Nephron (organoid): Measurements from ENCODE around the gene GLT1D1.

Source experiments
- H3K27ac Mint-ChIP-seq, 3 experiments: 2 replicates each; pipeline ENCODE4 v1.8.0; 2020; ENCODE audit warnings: mixed read lengths in 3 of 3, mild to moderate bottlenecking in 2 of 3, moderate library complexity in 1 of 3
- H3K27me3 Mint-ChIP-seq: 2 replicates; pipeline ENCODE4 v1.8.0; 2021; ENCODE audit warnings: low read depth, mild to moderate bottlenecking, moderate library complexity, mixed read lengths
- H3K36me3 Mint-ChIP-seq: 2 replicates; pipeline ENCODE4 v1.8.0; 2020; ENCODE audit warnings: low read depth, mixed read lengths
- H3K4me1 Mint-ChIP-seq: 2 replicates; pipeline ENCODE4 v1.8.0; 2020; ENCODE audit warnings: mixed read lengths
- H3K4me3 Mint-ChIP-seq, 3 experiments: 2 replicates each; pipeline ENCODE4 v1.8.0; 2020; ENCODE audit warnings: mild to moderate bottlenecking in 3 of 3, mixed read lengths in 3 of 3, moderate library complexity in 2 of 3
- H3K9me3 Mint-ChIP-seq: 2 replicates; pipeline ENCODE4 v1.8.0; 2020; ENCODE audit warnings: mixed read lengths
- CTCF ChIP-seq, 3 experiments: fragments of 200-600 bp; sonication (generic); IDR thresholded peaks; one replicate each; pipeline ENCODE4 v1.5.0; 2021; ENCODE audit warnings: antibody characterized with exemption in 3 of 3; ENCODE audit not compliant: unreplicated experiment in 3 of 3

The GLT1D1 gene

DNA sequence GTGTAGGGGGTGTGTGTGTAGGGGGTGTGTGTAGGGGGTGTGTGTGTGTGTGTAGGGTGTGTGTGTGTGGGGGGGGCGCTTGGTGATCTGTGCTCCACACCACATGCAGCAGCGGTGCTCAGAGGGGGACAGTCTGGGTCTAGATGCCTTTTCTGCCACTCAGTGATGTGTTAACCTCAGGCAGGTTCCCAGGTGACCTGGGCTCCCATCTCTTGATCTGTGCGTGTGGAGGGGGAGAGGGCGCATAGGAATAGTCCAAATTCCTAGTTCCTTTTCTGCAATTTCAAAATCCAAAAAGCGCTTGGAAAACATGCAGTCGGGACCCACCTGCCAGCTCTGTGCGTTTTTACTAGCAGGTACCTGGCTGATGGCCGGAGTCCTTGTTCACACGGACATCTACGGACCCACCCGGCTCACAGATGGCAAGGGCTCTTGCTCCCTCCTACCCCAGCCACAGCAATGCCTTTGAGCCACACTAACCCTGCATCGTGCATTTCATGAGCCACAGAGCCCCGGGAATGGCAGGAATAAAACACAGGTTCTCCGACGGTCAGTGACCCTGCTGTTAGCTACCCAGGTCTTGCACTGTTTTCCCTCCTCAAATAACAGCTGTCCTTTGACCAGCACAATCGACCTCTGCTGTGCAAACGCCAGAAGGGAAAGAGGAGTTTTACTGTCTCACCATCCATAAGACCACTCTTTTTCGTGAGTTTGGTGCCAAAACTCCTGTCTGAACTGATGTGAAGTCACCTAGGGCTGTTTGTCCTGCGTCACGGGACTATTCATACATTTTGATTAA is 120.8 kb downstream of the GLT1D1 start:
- Mint-ChIP-seq H3K4me3 (no peak overlapping the region), H3K27me3 (peaks cover 70% of the 10 kb centered on the region), H3K27ac (no peak overlapping the region), H3K9me3 (no peaks in the 10 kb centered on the region), H3K4me1 (peaks cover 21% of the 10 kb centered on the region), H3K36me3 (no peaks in the 10 kb centered on the region)
- TF ChIP-seq CTCF (IDR thresholded peaks at IDR 0.05; ENCODE audit: unreplicated experiment in 3 of 3), result no peak

DNA sequence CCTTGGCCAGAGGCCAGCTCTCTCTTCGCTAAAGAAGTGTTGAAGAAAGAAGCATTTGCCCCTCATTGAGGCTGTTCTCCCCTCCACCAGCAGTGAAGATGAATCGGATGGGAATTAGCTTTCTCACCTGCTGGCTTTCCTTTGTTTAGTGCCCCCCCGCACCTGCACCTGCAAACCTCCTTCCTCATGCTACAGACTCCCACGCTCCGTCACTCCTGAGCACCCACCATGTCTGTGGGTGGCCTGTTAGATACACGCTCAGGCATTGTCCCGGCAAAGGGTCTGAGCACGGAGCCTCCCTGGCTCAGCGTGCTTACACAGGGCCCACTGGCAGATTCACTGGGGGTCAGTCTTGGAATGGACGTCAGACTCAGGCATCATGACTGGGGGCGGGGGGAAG is 121.6 kb downstream of the GLT1D1 start:
- Mint-ChIP-seq H3K4me3 (no peak overlapping the region), H3K27me3 (peaks cover 62% of the 10 kb centered on the region), H3K36me3 (no peaks in the 10 kb centered on the region), H3K27ac (no peak overlapping the region), H3K9me3 (no peaks in the 10 kb centered on the region), H3K4me1 (peaks cover 16% of the 10 kb centered on the region)
- no peak for TF ChIP-seq CTCF (IDR thresholded peaks at IDR 0.05; ENCODE audit: unreplicated experiment in 3 of 3)

DNA sequence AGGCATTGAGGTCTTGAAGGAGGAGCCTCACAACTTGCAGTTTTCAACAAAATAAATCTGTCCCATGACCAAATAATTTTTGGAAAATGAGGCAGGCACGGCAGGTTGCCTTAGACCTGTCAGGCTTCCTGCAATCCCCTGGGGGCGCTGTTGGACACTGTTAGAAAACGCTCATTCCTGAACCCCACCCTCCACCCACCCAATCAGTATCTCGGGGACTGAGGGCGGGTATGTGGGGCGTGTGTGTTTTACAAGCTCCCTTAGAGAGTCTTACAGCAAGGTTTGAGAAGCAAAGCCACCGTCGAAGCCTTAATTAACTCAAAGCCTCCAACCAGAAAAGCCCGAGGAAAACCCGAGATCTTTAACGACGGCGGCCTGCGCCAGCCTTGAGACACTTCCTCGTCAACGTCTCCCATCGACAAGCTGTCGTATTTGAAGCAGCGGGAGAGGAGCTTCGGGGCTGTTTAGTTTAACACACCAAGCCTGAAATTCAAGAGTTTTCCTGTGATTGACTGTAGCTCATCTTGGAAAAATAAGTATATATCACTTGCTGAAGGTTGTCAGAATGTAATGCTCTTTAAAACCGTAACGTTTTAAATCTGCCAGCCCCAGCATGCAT is 123.0 kb downstream of the GLT1D1 start:
- peaks cover 9% of the 10 kb centered on the region for H3K4me1 Mint-ChIP-seq
- peaks cover 57% of the 10 kb centered on the region for H3K27me3 Mint-ChIP-seq
- no peaks in the 10 kb centered on the region for H3K36me3 Mint-ChIP-seq
- no peaks in the 10 kb centered on the region for H3K9me3 Mint-ChIP-seq
- H3K4me3 Mint-ChIP-seq, result peak overlapping the region; percentile 35 to 59 (median 46)
- peak; percentile 26 to 55 (median 46) for TF ChIP-seq CTCF (IDR thresholded peaks at IDR 0.05; ENCODE audit: unreplicated experiment in 3 of 3)
- H3K27ac Mint-ChIP-seq, result no peak overlapping the region

DNA sequence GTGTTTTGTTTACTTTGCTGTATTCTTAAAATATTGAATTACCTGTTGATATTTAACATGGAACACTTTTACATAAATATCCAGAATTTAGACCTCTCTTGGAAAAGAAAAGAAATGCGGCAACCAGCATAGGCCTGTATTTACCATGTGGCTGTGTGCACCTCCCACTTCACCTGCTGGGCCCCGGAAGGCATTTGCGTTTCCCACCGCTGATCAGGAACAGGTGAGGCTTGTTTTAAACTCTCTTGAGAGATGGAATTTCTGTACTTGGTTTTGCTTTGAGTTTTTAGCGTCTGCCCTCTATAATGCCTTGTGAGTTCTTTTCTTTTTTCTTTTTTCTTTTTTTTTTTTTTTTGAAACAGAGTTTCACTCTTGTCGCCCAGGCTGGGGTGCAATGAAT is 124.2 kb downstream of the GLT1D1 start:
- Mint-ChIP-seq H3K4me3 (no peak overlapping the region), H3K4me1 (peaks cover 9% of the 10 kb centered on the region), H3K9me3 (no peaks in the 10 kb centered on the region), H3K36me3 (no peaks in the 10 kb centered on the region), H3K27me3 (peaks cover 56% of the 10 kb centered on the region), H3K27ac (no peak overlapping the region)
- no peak for TF ChIP-seq CTCF (IDR thresholded peaks at IDR 0.05; ENCODE audit: unreplicated experiment in 3 of 3)

- H3K9me3 Mint-ChIP-seq, result no peaks in the 10 kb centered on the region
- peaks cover 51% of the 10 kb centered on the region for H3K27me3 Mint-ChIP-seq
- no peak overlapping the region for H3K27ac Mint-ChIP-seq
- no peak for TF ChIP-seq CTCF (IDR thresholded peaks at IDR 0.05; ENCODE audit: unreplicated experiment in 3 of 3)
- no peak overlapping the region for H3K4me3 Mint-ChIP-seq
- peaks cover 9% of the 10 kb centered on the region for H3K4me1 Mint-ChIP-seq
- no peaks in the 10 kb centered on the region for H3K36me3 Mint-ChIP-seq
Measured at GRCh38 chr12:128978067-128978466, 124.8 kb downstream of the GLT1D1 start.

GRCh38 chr12:128980623-128981022 is 127.3 kb downstream of the GLT1D1 start:
- Mint-ChIP-seq H3K27ac (no peak overlapping the region), H3K36me3 (no peaks in the 10 kb centered on the region), H3K4me3 (no peak overlapping the region), H3K4me1 (no peaks in the 10 kb centered on the region), H3K27me3 (peaks cover 30% of the 10 kb centered on the region), H3K9me3 (no peaks in the 10 kb centered on the region)
- no peak for TF ChIP-seq CTCF (IDR thresholded peaks at IDR 0.05; ENCODE audit: unreplicated experiment in 3 of 3)
